Measurements from ENCODE around the gene SPOP.

SPOP gene

DNA sequence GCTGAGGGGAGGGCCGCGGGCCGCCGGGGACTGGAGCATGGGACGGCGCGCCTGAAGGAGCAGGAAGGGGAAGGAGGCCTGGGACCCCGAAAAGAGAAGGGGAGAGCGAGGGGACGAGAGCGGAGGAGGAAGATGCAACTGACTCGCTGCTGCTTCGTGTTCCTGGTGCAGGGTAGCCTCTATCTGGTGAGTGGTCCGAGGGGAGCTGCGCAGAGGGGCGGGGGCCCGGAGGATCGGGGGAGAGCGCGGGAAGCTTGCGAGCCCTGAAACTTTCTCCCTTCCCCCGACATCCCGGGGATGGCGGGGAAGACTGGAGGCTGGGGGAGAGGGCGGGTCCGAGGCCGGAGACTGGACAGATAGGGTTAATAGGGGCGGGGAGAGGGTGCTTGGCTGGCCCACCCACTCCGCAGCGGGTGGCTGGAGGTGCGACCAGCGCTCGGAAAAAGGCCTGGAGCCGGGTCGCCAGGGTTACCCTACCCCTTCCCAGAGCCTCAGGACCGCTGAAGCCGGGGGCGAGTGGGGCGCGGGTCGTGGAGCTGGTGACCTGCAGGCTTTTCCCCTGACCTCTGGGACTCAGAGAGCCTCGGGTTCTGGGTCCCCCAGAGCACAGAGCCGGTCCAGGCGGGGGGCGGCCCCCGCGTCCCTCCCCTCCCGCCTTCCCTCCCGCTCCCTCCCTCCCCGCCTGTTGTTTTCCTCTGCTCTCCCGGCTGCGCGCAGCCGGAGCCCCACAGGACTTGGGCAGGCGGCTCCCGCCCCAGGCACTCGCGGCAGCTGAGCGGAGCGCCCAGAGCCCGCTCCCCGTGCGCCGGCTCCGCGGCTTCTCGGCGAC lies 101.6 kb downstream of the SPOP start:
- H3K27me3 ChIP-seq (ENCODE audit: insufficient read depth, low read length, poor library complexity): no peaks in the 10 kb centered on the region
- DNase-seq: peak; percentile 76

DNA sequence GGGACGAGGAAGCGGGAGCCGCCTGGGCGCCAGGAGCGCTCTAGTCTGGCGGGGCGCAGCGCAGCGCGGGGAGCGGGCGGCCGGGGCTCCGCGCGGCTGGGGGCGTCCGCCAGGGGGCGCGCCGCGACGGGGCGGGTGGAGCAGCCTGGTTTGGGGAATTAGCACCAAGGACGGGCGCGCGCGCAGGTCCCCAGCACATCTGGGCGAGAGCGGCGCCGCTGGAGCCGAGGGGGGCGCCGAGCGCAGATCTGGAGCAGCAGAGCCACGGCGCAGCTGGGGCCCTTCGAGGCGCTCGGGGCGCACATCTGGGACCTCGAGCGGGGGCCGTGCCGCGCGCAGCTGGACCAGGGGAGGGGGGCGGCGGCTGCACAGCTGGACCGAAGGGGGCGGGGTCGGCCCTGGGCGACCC lies 102.2 kb downstream of the SPOP start, which contains the start of gene NXPH3:
Gene NXPH3 (plus strand): TSS at position 193 of the 409 bp plus-strand sequence. CDS start 349 bp downstream, outside the sequence.
- Histone ChIP-seq H4K5ac (ENCODE audit: low read length) (no peak within 1 kb of the TSS), H2BK5ac (ENCODE audit: low read length) (no peak within 1 kb of the TSS), H3K79me2 (ENCODE audit: control insufficient read depth, insufficient read depth, low read length) (no peaks in the 10 kb centered on the region), H3K4me1 (ENCODE audit: control insufficient read depth, low read depth, low read length) (peaks cover 1% of the 10 kb centered on the region), H3K4ac (ENCODE audit: low read depth, low read length) (no peak within 1 kb of the TSS), H3K9ac (ENCODE audit: low read length) (peak within 1 kb of the TSS; percentile 70), H2BK15ac (replicated peaks; ENCODE audit: low read depth) (no peak within 1 kb of the TSS), H2AK5ac (ENCODE audit: low read length) (no peak within 1 kb of the TSS), H3K27me3 (ENCODE audit: insufficient read depth, low read length, poor library complexity) (no peaks in the 10 kb centered on the region), H3K18ac (ENCODE audit: low read length) (peak within 1 kb of the TSS; percentile 29), H3K4me2 (ENCODE audit: low read length) (peak within 1 kb of the TSS; percentile 98), H3K4me3 (ENCODE audit: low read length) (peak within 1 kb of the TSS; percentile 81), H3K23ac (ENCODE audit: low read length) (no peak within 1 kb of the TSS), H3K56ac (ENCODE audit: low read length) (peak within 1 kb of the TSS; percentile 88), H3K27ac (ENCODE audit: low read depth, low read length) (no peak within 1 kb of the TSS), H3K36me3 (ENCODE audit: control insufficient read depth, insufficient read depth, low read length) (no peaks in the 10 kb centered on the region), H2BK120ac (ENCODE audit: low read depth, low read length) (no peak within 1 kb of the TSS), H3K79me1 (ENCODE audit: low read length) (no peaks in the 10 kb centered on the region), H4K8ac (ENCODE audit: low read depth, low read length) (no peak within 1 kb of the TSS)
- WGBS (ENCODE audit: extremely low coverage, insufficient coverage, low lambda C conversion rate): no CpG with 5 or more reads among the region's 55 CpGs
- DNase-seq: peak; percentile 80

More for the DNA sequence above, 101.6 kb downstream of the SPOP start:
- H3K27ac ChIP-seq (ENCODE audit: low read depth, low read length): no peak overlapping the region
- H3K18ac ChIP-seq (ENCODE audit: low read length): peak overlapping the region; percentile 15
- H3K79me2 ChIP-seq (ENCODE audit: control insufficient read depth, insufficient read depth, low read length): no peaks in the 10 kb centered on the region
- H3K9ac ChIP-seq (ENCODE audit: low read length): peak overlapping the region; percentile 70
- H3K4ac ChIP-seq (ENCODE audit: low read depth, low read length): no peak overlapping the region
- no peak overlapping the region for H2BK5ac ChIP-seq (ENCODE audit: low read length)
- peaks cover 1% of the 10 kb centered on the region for H3K4me1 ChIP-seq (ENCODE audit: control insufficient read depth, low read depth, low read length)
- H3K4me3 ChIP-seq (ENCODE audit: low read length): peak overlapping the region; percentile 81
- H3K56ac ChIP-seq (ENCODE audit: low read length): peak overlapping the region; percentile 88
- H3K36me3 ChIP-seq (ENCODE audit: control insufficient read depth, insufficient read depth, low read length): no peaks in the 10 kb centered on the region
- no peak overlapping the region for H2AK5ac ChIP-seq (ENCODE audit: low read length)
- H3K4me2 ChIP-seq (ENCODE audit: low read length): peak overlapping the region; percentile 98
- no peak overlapping the region for H4K5ac ChIP-seq (ENCODE audit: low read length)
- no peak overlapping the region for H2BK120ac ChIP-seq (ENCODE audit: low read depth, low read length)
- H3K79me1 ChIP-seq (ENCODE audit: low read length): no peaks in the 10 kb centered on the region
- no CpG with 5 or more reads among the region's 68 CpGs for WGBS (ENCODE audit: extremely low coverage, insufficient coverage, low lambda C conversion rate)
- H2BK15ac ChIP-seq (replicated peaks; ENCODE audit: low read depth): no peak overlapping the region
- no peak overlapping the region for H4K8ac ChIP-seq (ENCODE audit: low read depth, low read length)
- no peak overlapping the region for H3K23ac ChIP-seq (ENCODE audit: low read length)

DNA sequence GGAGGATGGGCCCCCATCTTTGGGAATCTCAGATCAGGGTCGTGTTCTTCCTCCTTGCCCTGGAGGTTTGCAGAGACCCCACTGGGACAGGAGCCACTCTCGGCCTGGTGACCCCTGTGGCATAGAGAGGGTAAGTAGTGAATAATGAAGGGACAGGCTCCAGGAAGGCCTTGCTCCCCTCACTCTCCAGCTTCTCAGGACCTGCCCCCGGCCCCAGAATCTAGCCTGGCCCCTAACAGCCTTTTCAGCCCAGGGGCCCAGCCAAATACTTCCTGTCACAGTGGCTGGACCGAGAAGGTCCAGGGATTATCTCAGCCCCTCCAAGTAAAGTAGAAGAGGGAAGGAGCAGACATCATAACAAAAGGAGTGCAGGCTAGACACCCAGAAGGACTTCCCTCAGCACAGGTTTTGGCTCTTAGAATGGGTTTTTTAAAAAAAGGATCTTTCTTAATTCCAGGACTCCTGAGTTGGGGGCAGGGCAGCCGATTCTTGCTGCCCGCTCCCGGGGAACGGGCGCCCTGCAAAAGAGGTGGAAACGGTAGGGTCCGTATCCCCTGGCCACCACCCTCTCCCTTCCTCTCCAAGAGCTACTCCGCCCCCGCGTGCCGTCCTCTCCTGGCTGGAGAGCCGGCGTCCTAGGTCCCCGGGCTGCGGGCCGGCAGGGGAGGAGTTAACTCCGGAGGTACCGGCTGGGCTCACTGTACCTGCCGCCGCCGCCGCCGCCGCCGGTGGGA lies 102.8 kb downstream of the SPOP start:
- H3K4me3 ChIP-seq (ENCODE audit: low read length): peak overlapping the region; percentile 24
- H3K79me2 ChIP-seq (ENCODE audit: control insufficient read depth, insufficient read depth, low read length): no peaks in the 10 kb centered on the region
- no CpG with 5 or more reads among the region's 29 CpGs for WGBS (ENCODE audit: extremely low coverage, insufficient coverage, low lambda C conversion rate)
- H2BK15ac ChIP-seq (replicated peaks; ENCODE audit: low read depth): no peak overlapping the region
- no peak overlapping the region for H2AK5ac ChIP-seq (ENCODE audit: low read length)
- no peaks in the 10 kb centered on the region for H3K27me3 ChIP-seq (ENCODE audit: insufficient read depth, low read length, poor library complexity)
- peaks cover 1% of the 10 kb centered on the region for H3K4me1 ChIP-seq (ENCODE audit: control insufficient read depth, low read depth, low read length)
- H4K8ac ChIP-seq (ENCODE audit: low read depth, low read length): no peak overlapping the region
- H2BK5ac ChIP-seq (ENCODE audit: low read length): no peak overlapping the region
- H3K56ac ChIP-seq (ENCODE audit: low read length): peak overlapping the region; percentile 74
- H3K27ac ChIP-seq (ENCODE audit: low read depth, low read length): no peak overlapping the region
- H3K4ac ChIP-seq (ENCODE audit: low read depth, low read length): no peak overlapping the region
- peak overlapping the region; percentile 29 for H3K18ac ChIP-seq (ENCODE audit: low read length)
- H4K5ac ChIP-seq (ENCODE audit: low read length): no peak overlapping the region
- H3K9ac ChIP-seq (ENCODE audit: low read length): peak overlapping the region; percentile 43
- no peaks in the 10 kb centered on the region for H3K36me3 ChIP-seq (ENCODE audit: control insufficient read depth, insufficient read depth, low read length)
- H3K4me2 ChIP-seq (ENCODE audit: low read length): peak overlapping the region; percentile 67
- H3K23ac ChIP-seq (ENCODE audit: low read length): no peak overlapping the region
- H2BK120ac ChIP-seq (ENCODE audit: low read depth, low read length): no peak overlapping the region
- no peaks in the 10 kb centered on the region for H3K79me1 ChIP-seq (ENCODE audit: low read length)
- no peak for DNase-seq

DNA sequence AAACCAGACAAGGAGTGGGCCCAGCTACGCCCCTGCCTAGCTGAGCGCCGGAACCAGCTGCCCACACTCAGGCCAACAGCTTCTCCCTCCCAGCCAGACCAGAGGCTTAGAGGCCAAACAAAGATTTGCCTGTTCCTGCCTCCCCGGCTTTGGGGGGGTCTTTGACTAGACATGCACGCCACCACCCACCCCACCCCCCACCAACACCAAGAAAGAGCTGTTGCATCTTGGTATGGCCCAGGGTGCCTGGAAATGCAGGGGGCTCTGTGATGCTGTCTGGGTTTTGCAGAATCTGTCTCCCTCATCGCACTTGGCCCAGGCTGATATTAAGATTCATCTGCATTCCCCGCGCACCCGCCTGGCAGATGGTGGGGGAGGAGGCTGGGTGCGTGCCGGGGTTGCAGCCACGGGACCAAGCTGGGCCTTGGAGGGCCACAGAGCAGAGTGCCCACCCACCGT lies 103.5 kb downstream of the SPOP start:
- Histone ChIP-seq H3K27ac (ENCODE audit: low read depth, low read length) (no peak overlapping the region), H4K5ac (ENCODE audit: low read length) (no peak overlapping the region), H3K23ac (ENCODE audit: low read length) (no peak overlapping the region), H3K79me2 (ENCODE audit: control insufficient read depth, insufficient read depth, low read length) (no peaks in the 10 kb centered on the region), H4K8ac (ENCODE audit: low read depth, low read length) (no peak overlapping the region), H2BK15ac (replicated peaks; ENCODE audit: low read depth) (no peak overlapping the region), H3K36me3 (ENCODE audit: control insufficient read depth, insufficient read depth, low read length) (no peaks in the 10 kb centered on the region), H3K56ac (ENCODE audit: low read length) (no peak overlapping the region), H3K4me1 (ENCODE audit: control insufficient read depth, low read depth, low read length) (peaks cover 1% of the 10 kb centered on the region), H2BK5ac (ENCODE audit: low read length) (no peak overlapping the region), H2BK120ac (ENCODE audit: low read depth, low read length) (no peak overlapping the region), H2AK5ac (ENCODE audit: low read length) (no peak overlapping the region), H3K79me1 (ENCODE audit: low read length) (no peaks in the 10 kb centered on the region), H3K9ac (ENCODE audit: low read length) (no peak overlapping the region), H3K4me3 (ENCODE audit: low read length) (no peak overlapping the region), H3K18ac (ENCODE audit: low read length) (no peak overlapping the region), H3K4me2 (ENCODE audit: low read length) (no peak overlapping the region), H3K27me3 (ENCODE audit: insufficient read depth, low read length, poor library complexity) (no peaks in the 10 kb centered on the region), H3K4ac (ENCODE audit: low read depth, low read length) (no peak overlapping the region)
- no CpG with 5 or more reads among the region's 13 CpGs for WGBS (ENCODE audit: extremely low coverage, insufficient coverage, low lambda C conversion rate)
- no peak for DNase-seq

DNA sequence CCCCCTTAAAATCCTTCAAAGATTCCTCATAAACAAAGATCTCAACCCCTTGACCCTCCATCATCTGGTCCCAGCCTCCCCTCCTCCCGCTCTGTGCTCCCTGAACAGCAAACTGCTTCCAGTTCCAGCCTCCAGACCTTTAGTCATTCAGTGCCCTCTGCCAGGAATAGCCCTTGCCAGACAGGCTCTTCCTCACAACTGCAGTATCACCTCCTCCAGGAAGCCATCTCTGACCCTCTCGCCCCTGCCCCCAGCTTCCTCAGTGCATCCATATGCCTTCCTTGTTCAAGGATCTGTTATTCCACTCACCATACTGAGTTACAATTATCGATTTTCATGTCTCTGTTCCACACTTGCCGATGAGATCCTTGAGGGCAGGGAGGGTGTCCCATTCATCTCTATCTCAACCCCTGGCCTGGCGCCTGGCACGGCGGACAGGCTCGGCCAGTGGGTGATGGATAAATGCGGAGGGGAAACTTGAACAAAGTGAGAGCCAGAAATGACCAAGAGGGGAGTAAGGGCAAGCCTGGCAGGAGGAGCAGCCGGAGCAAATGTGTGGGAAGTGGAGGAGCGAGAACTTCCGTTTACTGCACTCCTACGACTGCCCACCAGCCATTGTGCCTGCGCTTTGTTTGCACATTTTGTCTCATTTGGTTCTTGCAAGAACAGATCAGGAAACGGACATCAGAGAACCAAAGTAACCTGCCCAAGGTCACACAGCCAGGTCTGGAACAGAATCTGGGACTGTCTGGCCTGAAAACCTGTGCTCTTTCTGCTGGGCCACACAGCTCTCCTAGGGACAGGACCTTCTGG lies 104.2 kb downstream of the SPOP start:
- H3K9ac ChIP-seq (ENCODE audit: low read length): no peak overlapping the region
- no peak for DNase-seq
- H3K79me1 ChIP-seq (ENCODE audit: low read length): no peaks in the 10 kb centered on the region
- peaks cover 1% of the 10 kb centered on the region for H3K4me1 ChIP-seq (ENCODE audit: control insufficient read depth, low read depth, low read length)
- peak overlapping the region; percentile 10 for H3K56ac ChIP-seq (ENCODE audit: low read length)
- no CpG with 5 or more reads among the region's 15 CpGs for WGBS (ENCODE audit: extremely low coverage, insufficient coverage, low lambda C conversion rate)
- no peak overlapping the region for H3K18ac ChIP-seq (ENCODE audit: low read length)
- no peak overlapping the region for H3K4ac ChIP-seq (ENCODE audit: low read depth, low read length)
- no peak overlapping the region for H3K4me2 ChIP-seq (ENCODE audit: low read length)
- no peak overlapping the region for H4K5ac ChIP-seq (ENCODE audit: low read length)
- no peaks in the 10 kb centered on the region for H3K79me2 ChIP-seq (ENCODE audit: control insufficient read depth, insufficient read depth, low read length)
- H3K27ac ChIP-seq (ENCODE audit: low read depth, low read length): no peak overlapping the region
- no peaks in the 10 kb centered on the region for H3K36me3 ChIP-seq (ENCODE audit: control insufficient read depth, insufficient read depth, low read length)
- no peak overlapping the region for H2BK5ac ChIP-seq (ENCODE audit: low read length)
- H2AK5ac ChIP-seq (ENCODE audit: low read length): no peak overlapping the region
- H4K8ac ChIP-seq (ENCODE audit: low read depth, low read length): no peak overlapping the region
- no peaks in the 10 kb centered on the region for H3K27me3 ChIP-seq (ENCODE audit: insufficient read depth, low read length, poor library complexity)
- H2BK15ac ChIP-seq (replicated peaks; ENCODE audit: low read depth): no peak overlapping the region
- no peak overlapping the region for H3K23ac ChIP-seq (ENCODE audit: low read length)
- no peak overlapping the region for H2BK120ac ChIP-seq (ENCODE audit: low read depth, low read length)
- H3K4me3 ChIP-seq (ENCODE audit: low read length): no peak overlapping the region
